Activated effector memory CD4-positive, alpha-beta T cell treated with anti-CD3 and anti-CD28 coated beads, Interleukin-2, amount 50 U/mL, for 16 hours (primary cell): ENCODE data around the gene CYP2C18.
"Not testable (repeated sequence)": the region's sequence is repeated elsewhere in the genome, so short reads cannot be mapped to it uniquely, and the experiment has no call there.

Source experiments
- DNase-seq: peaks from one replicate; pipeline ENCODE4 v3.0.0-alpha.2; 2020

The CYP2C18 gene

GRCh38 chr10:94683214-94684054, at the start of gene CYP2C18:
CYP2C18 (plus strand) TSS chr10:94683729; CDS start chr10:94683820, 91 bp downstream.
- no peak for DNase-seq

- not testable (repeated sequence) for DNase-seq
These were observed 45.4 kb upstream of the CYP2C18 start for GRCh38 chr10:94638097-94638496.

DNA sequence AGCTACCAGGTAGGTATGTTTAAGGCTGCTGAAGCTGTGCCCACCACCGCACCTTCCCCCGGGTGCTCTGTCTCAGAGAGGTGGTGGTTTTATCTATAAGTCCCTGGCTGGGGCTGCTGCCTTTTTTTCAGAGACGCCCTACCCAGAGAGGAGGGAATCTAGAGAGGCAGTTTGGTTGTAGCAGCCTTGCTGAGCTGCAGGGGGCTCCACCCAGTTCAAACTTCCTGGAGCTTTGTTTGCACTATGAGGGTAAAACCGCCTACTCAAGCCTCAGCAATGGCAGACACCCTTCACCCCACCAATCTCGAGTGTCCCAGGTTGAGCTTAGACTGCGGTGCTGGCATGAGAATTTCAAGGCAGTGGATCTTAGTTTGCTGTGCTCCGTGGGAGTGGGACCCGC, 43.6 kb upstream of the CYP2C18 start:
- DNase-seq = no peak

- DNase-seq = no peak
These were observed 43.0 kb upstream of the CYP2C18 start for GRCh38 chr10:94640562-94640961.

DNA sequence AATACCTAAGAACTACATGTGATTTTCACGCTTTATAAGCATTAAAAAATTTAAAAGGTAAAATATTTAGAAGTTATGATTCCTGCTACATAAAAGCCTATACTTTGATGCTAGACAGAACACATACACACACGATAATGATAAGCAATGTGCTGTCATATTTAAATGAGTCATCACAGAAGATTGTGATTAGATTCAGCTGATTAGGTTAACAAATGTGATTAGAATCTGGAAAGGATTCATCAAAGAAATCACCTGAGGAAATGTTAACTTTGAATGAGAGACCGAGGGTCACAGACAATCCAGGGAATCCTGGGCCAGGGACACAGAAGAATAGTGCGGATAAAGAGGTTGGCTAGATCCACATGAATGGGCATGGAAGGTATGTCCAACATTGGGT, 42.0 kb upstream of the CYP2C18 start:
- DNase-seq = no peak

DNA sequence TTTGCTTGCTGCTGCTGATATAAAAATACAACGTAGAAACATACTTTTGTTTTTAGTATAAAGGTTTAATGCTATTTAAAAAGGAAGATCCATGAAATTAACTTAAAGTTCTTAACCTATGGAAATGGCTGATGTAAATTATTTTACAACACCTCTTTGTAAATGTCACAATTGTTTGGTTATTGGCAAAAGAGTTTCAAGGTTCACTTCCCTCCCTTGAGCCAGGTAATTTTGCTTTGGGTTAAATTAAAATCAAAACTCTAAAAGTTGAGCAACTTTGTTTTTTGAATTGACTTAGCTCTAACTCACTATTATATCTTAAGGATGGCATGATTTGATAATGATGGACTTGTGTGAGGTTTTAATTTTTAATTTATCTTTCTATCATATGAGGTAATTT, 39.2 kb upstream of the CYP2C18 start:
- DNase-seq = no peak

DNA sequence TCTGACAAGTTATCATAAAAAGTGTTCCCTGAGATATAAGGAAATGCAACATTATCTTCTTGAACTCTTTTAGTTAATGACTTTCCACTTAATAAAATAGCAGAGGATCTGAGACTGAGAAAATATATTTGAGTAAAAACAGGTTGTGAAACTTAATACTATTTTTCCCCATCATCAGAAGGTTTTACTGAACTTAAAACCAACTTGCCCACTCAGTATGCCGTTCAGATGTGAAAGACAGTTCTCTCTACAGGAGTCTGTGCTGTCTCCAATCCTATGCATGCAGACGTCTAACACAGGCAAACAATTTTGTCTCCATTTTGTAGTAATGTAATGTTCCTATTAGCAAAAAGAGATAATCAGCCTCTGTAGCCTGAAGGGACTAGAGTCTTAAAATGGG, 38.2 kb upstream of the CYP2C18 start:
- no peak for DNase-seq

DNA sequence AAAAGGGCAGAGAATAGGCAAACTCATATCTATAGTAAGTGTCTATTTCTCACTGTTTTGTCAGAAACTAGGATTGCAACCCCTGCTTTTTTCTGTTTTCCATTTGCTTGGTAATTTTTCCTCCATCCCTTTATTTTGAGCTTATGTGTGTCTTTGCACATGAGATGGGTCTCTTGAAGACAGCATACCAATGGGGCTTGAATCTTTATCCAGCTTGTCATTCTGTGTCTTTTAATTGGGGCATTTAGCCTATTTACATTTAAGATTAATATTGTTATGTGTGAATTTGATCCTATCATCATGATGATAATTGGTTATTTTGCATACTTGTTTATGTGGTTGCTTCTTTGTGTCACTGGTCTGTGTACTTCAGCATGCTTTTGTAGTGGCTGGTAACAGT, 28.3 kb upstream of the CYP2C18 start:
- DNase-seq = not testable (repeated sequence)

- not testable (repeated sequence) for DNase-seq
These were observed 20.5 kb upstream of the CYP2C18 start for GRCh38 chr10:94663061-94663460.

GRCh38 chr10:94666391-94667102, 17.0 kb upstream of the CYP2C18 start:
- DNase-seq = no peak

GRCh38 chr10:94673614-94674321, 9.8 kb upstream of the CYP2C18 start:
- no peak for DNase-seq

GRCh38 chr10:94676496-94676895, 7.0 kb upstream of the CYP2C18 start:
- no peak for DNase-seq

DNA sequence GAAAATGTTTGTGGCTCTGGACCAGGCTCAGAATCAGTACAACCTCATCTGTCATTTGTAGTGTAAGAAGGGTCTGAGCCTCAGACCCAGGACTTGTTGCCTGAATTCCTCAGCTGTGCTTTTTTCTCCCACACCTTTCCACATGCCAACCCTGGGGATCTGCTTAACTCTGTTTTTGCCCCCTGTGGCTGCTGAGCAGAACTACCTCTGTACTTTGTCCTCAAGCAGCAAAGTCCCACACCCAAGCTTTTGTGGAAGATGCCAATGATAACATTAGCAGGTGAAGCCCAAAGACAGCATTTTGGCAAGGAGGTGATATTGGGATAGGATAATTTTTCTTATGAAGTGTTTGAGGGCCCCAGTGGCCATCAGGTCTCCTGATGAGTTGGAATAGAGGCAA, 5.8 kb upstream of the CYP2C18 start:
- no peak for DNase-seq

GRCh38 chr10:94678475-94678874, 5.1 kb upstream of the CYP2C18 start:
- no peak for DNase-seq

DNA sequence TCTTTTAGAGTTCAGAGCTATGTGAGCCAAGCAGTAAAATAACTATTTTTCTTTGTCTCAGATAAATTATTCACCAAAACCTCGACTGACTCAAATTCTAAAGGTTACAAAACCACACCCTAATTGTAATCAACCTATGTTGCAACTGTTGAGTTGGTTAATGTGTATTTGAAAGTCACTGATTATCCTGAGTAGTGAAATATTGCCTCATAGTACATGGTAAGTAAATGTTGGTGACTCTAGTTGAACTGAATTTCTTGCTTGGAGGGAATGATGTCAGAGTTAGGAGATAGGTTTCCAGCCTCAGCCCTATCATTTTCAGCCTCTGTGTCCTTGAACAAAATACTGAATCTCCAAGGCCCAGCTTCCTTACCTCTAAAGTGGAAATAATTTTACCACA, 3.0 kb upstream of the CYP2C18 start:
- no peak for DNase-seq

GRCh38 chr10:94682636-94683035, 893 bp upstream of the CYP2C18 start:
- DNase-seq = not testable (repeated sequence)

DNA sequence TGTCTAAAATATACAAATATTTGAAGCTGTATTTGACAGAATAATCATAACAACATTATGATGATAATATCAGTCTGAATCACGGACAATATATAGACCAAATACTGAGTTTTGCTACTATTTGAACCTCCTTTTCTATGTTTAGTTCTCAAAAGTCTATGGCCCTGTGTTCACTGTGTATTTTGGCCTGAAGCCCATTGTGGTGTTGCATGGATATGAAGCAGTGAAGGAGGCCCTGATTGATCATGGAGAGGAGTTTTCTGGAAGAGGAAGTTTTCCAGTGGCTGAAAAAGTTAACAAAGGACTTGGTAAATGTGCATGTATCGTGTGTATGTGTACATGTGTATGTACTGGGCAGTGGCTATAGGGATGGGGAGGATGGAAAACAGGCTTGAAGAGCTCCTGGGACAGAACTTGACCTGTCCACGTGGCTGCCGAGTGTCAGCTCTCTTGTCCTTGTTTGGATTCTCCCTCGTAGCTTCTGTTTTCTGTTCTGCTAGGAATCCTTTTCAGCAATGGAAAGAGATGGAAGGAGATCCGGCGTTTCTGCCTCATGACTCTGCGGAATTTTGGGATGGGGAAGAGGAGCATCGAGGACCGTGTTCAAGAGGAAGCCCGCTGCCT, 4.2 kb downstream of the CYP2C18 start:
- DNase-seq = no peak

- no peak for DNase-seq
These were observed 22.6 kb downstream of the CYP2C18 start for GRCh38 chr10:94706089-94706488.

- DNase-seq = no peak
These were observed 27.0 kb downstream of the CYP2C18 start for GRCh38 chr10:94710578-94710977.

DNA sequence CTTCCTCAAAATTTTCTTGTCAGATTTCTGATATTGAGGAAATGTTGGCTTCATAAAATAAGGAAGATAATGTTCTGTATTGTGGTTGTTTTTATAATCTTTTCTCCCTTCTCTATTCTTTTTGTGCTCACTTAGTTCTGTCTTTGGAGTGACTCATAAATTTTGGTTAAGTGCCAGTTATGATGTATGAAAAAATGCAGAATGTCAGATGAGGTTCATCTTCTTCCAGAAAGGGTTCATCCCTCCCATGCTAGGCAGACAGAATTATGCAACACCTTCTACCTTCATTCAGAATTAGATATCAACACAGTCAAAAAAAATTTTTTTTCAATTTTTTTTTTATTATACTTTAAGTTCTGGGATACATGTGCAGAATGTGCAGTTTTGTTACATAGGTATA, 42.3 kb downstream of the CYP2C18 start:
- DNase-seq = no peak

DNA sequence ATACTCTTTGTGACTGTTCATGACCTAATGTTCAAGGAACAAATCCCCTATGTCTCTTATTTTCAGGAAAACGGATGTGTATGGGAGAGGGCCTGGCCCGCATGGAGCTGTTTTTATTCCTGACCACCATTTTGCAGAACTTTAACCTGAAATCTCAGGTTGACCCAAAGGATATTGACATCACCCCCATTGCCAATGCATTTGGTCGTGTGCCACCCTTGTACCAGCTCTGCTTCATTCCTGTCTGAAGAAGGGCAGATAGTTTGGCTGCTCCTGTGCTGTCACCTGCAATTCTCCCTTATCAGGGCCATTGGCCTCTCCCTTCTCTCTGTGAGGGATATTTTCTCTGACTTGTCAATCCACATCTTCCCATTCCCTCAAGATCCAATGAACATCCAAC, 51.7 kb downstream of the CYP2C18 start:
- no peak for DNase-seq

- DNase-seq = no peak
These were observed 55.1 kb downstream of the CYP2C18 start for GRCh38 chr10:94738588-94738987.

- no peak for DNase-seq
These were observed 63.6 kb downstream of the CYP2C18 start for GRCh38 chr10:94747137-94747536.
